Renal pelvis (tissue), 4 donors: ENCODE data around the gene UMODL1. TPM values are rescaled to one million over a fixed set of nuclear protein-coding genes. Genes with fewer than 3 reads are reported as not detected.

ENCODE experiments used
- DNase-seq: peaks from one replicate; pipeline ENCODE4 v3.0.0-alpha.2; 2013
- polyA plus RNA-seq, 3 donors: library from polyadenylated mRNA; unstranded; fragments of 120-200 nt; gene quantifications; one replicate each; pipeline ENCODE4 v1.2.1, GENCODE V29; 2013; ENCODE audit not compliant: insufficient read length in 3 of 3

UMODL1 gene
- polyA plus RNA-seq, 3 donors, result 0.06 to 0.21 (median 0.10) TPM

GRCh38 chr21:42079008-42079938 is 8.2 kb downstream of the UMODL1 start:
- DNase-seq, result no peak

GRCh38 chr21:42079939-42080787 is 9.0 kb downstream of the UMODL1 start:
- DNase-seq, result no peak

GRCh38 chr21:42080788-42081083 is 9.6 kb downstream of the UMODL1 start:
- DNase-seq, result no peak

- DNase-seq, result no peak
Measured at GRCh38 chr21:42081138-42081537, 10.0 kb downstream of the UMODL1 start.

- DNase-seq, result no peak
Measured at GRCh38 chr21:42081931-42082381, 10.8 kb downstream of the UMODL1 start.

GRCh38 chr21:42082501-42083360 is 11.6 kb downstream of the UMODL1 start:
- DNase-seq, result no peak

- DNase-seq, result no peak
Measured at GRCh38 chr21:42083361-42083690, 12.2 kb downstream of the UMODL1 start.

- DNase-seq, result no peak
Measured at GRCh38 chr21:42084079-42084478, 13.0 kb downstream of the UMODL1 start.

- DNase-seq, result no peak
Measured at GRCh38 chr21:42085246-42086077, 14.3 kb downstream of the UMODL1 start.

GRCh38 chr21:42086969-42087368 is 15.9 kb downstream of the UMODL1 start:
- no peak for DNase-seq

GRCh38 chr21:42088148-42088547 is 17.0 kb downstream of the UMODL1 start:
- DNase-seq, result no peak

- no peak for DNase-seq
Measured at GRCh38 chr21:42088658-42089057, 17.5 kb downstream of the UMODL1 start.

- no peak for DNase-seq
Measured at GRCh38 chr21:42089093-42089631, 18.0 kb downstream of the UMODL1 start.

GRCh38 chr21:42089665-42090310 is 18.7 kb downstream of the UMODL1 start:
- DNase-seq, result no peak

- DNase-seq, result no peak
Measured at GRCh38 chr21:42091899-42092508, 20.9 kb downstream of the UMODL1 start.

- no peak for DNase-seq
Measured at GRCh38 chr21:42092771-42093170, 21.7 kb downstream of the UMODL1 start.

GRCh38 chr21:42093186-42093585 is 22.1 kb downstream of the UMODL1 start:
- no peak for DNase-seq

GRCh38 chr21:42093991-42094421 is 22.9 kb downstream of the UMODL1 start:
- DNase-seq, result no peak

- DNase-seq, result no peak
Measured at GRCh38 chr21:42094811-42095210, 23.7 kb downstream of the UMODL1 start.

- DNase-seq, result no peak
Measured at GRCh38 chr21:42095581-42095980, 24.5 kb downstream of the UMODL1 start.
